Measurements from ENCODE around the gene TBXA2R.
A peak's percentile ranks its signal among the peaks of the same experiment; 100 is the strongest.
"Not testable (repeated sequence)": the region's sequence is repeated elsewhere in the genome, so short reads cannot be mapped to it uniquely, and the experiment has no call there.

TBXA2R gene

GRCh38 chr19:3577723-3578344 is 28.8 kb downstream of the TBXA2R start:
- no peak for DNase-seq (ENCODE audit: low read depth)

- DNase-seq (ENCODE audit: low read depth): peak; percentile 74
Measured at GRCh38 chr19:3576696-3577443, 29.8 kb downstream of the TBXA2R start.

GRCh38 chr19:3575949-3576673 is 30.6 kb downstream of the TBXA2R start:
- DNase-seq (ENCODE audit: low read depth): no peak

DNA sequence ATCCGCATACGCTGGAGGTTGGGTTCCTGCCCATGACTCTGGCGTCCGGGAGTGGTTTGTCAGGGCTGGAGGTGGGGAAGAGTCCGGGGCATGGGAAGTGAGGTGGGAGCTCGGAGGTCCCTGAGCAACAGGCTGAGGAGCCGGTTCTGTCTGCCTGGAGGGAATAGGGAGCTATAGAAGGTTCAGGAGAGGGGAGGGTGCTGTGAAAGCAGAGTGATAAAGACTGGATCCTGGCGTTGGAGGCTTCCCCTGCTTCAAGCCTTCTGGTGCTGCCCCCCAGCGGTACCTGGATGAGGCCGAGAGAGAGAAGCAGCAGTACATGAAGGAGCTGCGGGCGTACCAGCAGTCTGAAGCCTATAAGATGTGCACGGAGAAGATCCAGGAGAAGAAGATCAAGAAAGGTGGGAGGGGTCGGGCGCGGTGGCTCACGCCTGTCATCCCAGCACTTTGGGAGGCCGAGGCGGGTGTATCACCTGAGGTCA is 31.4 kb downstream of the TBXA2R start:
- no peak for DNase-seq (ENCODE audit: low read depth)

- peak; percentile 96 for DNase-seq (ENCODE audit: low read depth)
Measured at GRCh38 chr19:3573858-3574637, 32.6 kb downstream of the TBXA2R start.

GRCh38 chr19:3573162-3573857 is 33.4 kb downstream of the TBXA2R start:
- no peak for DNase-seq (ENCODE audit: low read depth)

- DNase-seq (ENCODE audit: low read depth): no peak
Measured at GRCh38 chr19:3572855-3573161, 33.9 kb downstream of the TBXA2R start, which contains the start of gene HMG20B. Gene HMG20B, plus strand, starts transcription at chr19:3572944. Its CDS starts 366 bp downstream, at chr19:3573310.

GRCh38 chr19:3572132-3572854 is 34.4 kb downstream of the TBXA2R start:
- peak; percentile 100 for DNase-seq (ENCODE audit: low read depth)

DNA sequence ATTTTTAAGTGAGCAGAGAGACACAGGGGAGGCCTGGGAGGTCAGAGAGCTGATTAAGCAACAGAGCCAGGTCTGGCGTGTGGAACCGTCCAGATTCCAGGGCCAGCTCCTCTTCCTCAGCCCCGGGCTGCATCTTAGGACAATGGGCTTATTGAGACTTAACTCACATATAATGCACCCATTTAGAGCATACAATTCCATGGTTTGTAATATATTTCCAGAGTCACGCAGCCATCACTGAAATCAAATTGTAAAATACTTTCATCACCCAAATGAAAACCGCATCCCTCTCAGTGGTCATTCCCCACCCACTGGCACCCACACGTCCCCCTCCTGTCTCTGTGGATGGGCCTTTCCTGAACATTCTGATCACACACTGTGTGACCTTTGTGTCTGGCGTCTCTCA is 36.1 kb downstream of the TBXA2R start:
- DNase-seq (ENCODE audit: low read depth): no peak

GRCh38 chr19:3570042-3570441 is 36.6 kb downstream of the TBXA2R start:
- DNase-seq (ENCODE audit: low read depth): not testable (repeated sequence)

DNA sequence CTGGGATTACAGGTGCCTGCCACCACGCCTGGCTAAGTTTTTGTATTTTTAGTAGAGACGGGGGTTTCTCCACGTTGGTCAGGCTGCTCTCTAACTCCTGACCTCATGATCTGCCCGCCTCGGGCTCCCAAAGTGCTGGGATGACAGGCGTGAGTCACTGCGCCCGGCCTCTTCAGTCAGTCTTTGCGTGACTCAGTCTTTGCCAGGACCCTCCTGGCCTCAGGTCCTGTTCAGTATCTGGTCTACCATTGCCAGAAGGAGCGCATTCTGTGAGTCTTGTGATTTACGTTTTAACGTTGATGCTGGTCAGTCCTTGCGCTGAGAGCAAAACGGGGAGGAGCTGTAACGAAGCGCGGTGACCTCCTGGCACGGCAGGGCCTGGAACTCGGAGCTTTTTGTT is 41.5 kb downstream of the TBXA2R start:
- no peak for DNase-seq (ENCODE audit: low read depth)

GRCh38 chr19:3563709-3564524 is 42.8 kb downstream of the TBXA2R start:
- DNase-seq (ENCODE audit: low read depth): no peak

DNA sequence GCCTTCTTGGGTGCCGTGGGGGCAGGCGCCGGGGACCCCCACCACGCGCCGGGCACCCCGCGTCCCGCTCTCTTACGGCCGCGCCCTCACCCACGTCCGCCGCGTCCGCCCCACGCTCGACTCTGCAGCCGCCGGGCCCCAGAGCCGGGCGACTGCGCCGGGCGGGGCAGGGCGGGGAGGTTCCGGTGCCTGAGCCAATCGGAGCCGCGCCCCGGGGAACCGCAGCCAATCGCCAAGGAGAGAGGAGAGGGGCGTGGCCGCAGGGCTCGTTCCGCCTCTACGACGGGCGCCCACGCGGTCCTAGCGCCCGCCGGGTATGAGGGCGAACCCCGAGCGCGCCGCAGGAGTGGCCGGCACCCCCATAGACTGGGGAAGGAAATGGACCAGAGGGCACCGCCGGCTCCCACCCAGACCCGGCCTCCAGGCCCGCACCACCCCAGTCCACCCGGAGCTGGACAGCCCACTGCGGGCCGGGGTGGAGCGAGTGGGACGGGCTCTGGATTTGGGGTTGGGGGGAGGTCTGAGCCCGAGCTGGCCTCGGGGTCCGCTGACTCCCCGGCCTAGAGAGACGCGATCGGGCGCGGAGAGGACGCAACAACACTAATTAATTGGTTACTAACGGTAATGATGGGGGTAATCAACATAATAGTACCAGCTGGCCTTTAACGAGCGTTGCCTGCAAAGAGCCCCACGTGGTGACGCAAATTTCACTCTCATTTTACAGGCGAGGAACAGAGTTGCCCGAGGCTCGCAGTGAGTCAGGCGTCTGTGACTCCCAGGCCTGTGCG is 49.0 kb downstream of the TBXA2R start, which contains the start of gene MFSD12:
TSS of gene MFSD12 (minus strand) at position 126 of the 788 bp plus-strand sequence. CDS start 183 bp downstream, outside the sequence.
- DNase-seq (ENCODE audit: low read depth): peak; percentile 80

GRCh38 chr19:3556978-3557460 is 49.7 kb downstream of the TBXA2R start:
- no peak for DNase-seq (ENCODE audit: low read depth)

DNA sequence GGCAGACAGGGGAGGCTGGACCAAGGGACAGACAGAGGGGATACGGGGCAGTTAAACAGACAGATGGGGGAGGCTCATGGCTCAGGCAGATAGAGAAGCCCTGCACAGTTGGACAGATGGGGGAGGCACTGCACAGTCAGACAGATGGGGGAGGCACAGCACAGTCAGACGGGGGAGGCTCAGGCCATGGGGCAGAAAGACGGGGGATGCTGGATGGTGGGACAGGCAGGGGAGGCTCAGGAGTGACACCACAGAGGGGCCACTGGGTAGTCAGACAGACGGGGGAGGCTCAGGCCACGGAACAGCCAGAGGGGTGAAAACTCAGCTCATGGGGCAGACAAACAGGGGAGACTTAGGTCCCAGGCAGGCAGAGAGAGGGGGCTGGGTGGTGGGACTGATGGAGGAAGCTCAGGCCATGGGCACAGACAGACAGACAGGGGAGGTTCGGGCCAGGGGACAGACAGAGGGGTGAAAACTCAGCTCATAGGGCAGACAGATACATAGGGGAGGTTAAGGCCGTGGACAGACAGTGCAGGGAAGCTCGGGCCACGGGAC is 50.2 kb downstream of the TBXA2R start:
- DNase-seq (ENCODE audit: low read depth): no peak

- DNase-seq (ENCODE audit: low read depth): no peak
Measured at GRCh38 chr19:3555653-3556422, 50.8 kb downstream of the TBXA2R start.

- no peak for DNase-seq (ENCODE audit: low read depth)
Measured at GRCh38 chr19:3554254-3555083, 52.2 kb downstream of the TBXA2R start.
